ENCODE results near the gene TLE3.
A peak's percentile ranks its signal among the peaks of the same experiment; 100 is the strongest.

Gene TLE3

DNA sequence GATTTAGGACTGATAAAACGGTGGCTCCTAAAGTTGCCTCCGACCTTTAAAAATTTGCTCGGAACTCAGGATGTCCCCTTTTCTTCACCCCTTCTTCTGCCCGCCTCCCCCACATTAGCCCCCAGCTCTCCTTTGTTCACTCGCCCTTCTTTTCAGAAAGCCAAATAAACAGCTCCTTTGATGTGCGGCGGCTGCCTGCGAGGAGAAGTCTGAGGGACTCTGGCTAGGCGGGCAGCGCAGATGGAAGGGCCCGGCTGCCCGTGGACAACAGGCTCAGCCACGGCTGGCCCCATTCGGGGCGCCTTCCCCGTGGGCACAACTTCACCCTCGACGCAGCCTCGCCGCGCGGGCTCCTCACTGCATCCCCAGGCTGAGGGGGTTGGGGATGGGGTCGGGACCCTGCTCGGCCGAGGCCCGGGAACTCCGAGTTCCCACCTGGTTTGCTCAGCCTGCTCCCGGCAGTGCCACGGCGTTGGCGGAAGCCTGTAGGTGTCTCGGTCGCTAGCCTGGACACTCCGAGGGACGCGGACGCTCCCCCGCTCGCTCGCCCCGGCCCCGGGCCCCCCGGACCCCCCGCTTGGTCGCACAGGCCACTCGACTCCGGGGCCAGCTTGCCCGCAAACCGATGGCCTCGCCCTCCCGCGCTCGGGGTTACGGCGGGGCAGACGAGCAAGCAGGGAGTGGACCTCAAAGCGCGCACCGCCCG, 897 bp upstream of the TLE3 start:
- DNase-seq: peak; percentile 21 to 35

DNA sequence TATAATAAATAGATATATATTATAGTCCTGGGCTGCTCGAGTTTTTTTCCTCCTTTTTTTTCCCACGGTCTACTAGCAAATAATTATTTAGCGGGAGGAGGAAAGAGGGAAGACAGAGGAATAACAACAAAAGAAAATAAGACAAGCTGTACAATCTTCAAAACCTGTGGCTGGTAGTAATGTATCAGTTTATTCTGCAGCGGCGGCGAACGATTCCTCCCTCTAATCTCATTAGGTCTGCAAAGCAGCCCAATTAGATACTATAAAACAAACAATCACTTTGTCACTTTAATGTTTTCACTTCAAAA, 390 bp upstream of the TLE3 start:
- peak in 1 of 2 donors; percentile 24 for DNase-seq

DNA sequence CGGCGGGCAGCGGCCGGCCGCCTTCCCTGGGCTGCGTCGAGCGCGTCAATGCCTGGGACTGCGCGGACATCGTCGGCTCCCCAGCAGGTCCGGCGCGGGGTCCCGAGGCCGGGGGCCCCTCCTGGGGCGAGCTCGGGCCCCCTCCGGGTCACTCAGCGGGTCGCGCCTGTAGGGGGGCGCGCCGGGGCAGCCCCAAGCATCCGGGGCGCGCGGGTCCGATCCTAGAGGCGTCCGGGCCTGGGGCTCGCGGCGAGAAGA, 725 bp downstream of the TLE3 start:
- no peak for DNase-seq

DNA sequence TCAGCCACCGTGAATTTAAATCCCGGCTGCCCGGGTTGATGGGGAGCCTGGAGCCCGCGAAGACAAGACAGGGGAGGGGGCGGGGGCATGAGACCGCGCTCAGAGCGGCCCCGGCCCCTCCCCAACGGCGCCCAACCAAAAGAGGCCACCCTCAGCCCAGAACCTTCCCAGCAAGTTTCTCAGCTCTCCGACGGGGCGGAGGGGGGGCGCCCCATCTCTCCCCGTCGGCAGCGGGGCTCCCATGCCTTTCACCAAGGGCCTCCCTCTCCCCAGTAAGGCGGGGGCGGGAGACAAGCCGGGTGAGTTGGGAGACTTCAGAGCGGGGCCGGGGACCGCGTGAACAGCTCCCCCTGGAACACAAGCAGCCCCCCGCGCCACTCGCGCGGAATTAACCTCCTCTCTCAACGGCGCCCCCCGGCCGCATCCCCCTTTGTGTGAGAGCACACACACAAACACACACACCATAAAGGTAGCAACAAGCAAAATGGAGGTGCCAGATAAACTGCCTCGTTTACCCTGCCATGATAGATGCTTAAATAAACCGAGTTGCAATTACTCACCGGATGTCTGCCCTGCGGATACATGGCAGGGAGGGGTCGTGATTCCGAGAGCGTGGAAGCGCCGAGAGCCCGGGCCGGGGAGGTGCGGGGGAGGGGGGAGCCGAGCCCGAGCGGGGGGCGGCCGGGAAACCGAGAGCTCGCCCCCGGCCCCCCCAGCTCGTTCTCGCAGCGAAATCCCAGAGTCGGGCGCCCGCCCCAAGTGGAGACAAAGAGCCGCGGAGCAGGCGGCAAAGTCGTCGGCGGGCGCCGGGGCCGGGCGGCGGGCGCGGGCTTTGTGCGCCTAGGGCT, 1.3 kb downstream of the TLE3 start:
- peak; percentile 64 for DNase-seq

DNA sequence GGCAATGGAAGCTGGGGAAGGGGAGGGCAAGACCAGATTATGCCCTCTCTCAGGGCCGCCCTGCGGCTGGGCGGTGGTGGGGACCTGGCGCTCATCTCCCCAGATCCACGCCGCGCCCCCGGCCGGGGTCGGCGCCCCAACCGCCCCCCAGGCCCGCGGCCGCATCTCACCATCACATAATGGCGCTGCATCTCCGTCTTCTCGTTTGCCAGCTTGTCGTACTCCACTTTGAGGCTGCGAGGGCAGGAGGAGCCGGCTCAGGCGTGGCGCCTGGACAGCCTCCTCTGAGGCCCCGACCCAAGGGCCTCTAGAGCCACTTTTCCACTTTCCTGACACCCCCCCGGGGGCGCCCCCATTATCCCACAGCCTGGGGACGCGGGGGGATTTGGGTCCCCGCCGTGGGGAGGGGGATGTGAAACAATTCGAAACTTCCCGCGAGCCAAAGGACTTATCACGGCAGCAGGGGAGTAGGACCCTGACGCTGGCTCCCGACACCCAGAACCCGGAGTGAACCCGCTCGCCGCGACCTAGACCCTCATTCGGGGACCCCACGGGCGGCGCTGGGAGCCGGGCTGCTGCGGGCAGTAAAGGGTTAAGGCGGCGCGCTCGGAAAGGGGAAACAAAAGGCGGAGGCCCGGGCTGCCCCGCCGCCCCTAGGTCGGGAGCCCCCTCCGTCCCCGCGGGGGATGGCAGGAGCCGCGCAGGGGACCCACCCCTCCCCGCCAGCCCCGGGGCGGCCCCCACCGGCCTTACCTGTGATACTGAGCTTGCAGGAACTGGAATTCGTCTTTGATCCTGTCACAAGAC, 2.1 kb downstream of the TLE3 start:
- peak; percentile 38 to 43 for DNase-seq

DNA sequence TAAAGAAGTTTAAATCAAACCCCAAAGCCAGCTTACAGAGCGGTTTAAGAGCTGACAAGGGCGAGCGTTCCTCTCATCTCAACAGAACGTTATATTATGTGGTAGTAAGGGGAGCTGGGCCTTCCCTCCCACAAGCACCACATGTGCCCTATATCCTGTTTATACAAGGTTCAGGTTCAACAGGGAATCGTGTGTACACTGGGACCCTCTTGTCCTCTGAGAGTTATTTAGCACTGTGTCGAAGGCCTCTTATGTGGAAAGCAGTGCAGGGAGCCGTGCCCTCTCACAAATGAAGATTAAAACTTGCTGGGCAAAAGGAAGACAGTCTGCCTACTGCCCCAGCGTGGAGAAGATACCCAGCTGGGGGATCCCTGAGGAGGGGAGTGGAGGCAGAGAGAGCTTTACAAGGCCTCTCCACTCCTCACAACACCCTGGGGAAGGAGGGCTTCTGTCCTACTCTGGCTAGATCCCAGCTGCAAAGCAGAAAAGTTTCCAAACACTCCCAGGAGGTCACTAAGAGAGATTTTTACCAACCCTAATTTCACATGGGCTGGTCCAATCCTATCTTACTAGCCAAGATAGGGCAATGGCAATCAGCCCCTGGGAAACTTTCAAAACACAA, 2.9 kb downstream of the TLE3 start:
- DNase-seq: peak in 1 of 2 donors; percentile 9

DNA sequence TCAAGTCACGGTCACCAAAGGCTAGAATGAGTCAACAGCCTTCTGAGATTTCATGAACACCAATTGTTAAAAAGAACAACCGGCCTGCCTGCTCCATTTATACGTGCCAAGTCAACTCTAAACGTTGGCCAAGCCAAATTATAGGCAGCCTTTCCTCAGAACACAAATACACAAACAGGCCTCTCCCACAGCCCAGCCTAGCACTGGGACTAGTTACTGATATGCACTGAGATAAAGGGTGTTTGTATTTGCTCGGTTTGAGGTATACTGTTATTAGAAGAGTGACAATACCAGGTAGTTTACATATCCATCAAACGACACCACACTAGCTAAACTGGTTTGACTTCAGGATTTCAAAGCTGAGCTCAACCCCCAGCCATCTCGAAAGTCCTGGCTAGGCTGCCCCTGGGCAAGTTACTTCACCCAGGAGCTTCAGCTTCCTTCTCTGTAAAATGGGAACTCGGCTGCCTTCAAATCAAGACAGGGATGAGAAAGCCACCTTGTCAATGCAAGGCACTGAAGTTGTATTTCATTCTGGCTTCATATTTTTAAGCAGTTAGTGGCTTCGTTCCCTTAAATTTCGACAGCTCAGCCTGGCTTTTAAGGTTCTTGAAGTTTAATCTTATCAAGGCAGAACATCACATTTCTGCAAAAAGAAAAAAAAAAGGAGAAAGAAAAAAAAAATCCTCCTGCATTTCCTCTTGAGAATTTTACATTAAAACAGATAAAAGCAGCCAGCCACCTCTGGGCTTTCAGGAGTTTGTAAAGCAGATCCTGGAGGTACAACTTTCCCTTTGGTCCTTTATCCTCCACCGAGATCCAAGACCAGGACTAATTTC, 4.0 kb downstream of the TLE3 start:
- DNase-seq: no peak

DNA sequence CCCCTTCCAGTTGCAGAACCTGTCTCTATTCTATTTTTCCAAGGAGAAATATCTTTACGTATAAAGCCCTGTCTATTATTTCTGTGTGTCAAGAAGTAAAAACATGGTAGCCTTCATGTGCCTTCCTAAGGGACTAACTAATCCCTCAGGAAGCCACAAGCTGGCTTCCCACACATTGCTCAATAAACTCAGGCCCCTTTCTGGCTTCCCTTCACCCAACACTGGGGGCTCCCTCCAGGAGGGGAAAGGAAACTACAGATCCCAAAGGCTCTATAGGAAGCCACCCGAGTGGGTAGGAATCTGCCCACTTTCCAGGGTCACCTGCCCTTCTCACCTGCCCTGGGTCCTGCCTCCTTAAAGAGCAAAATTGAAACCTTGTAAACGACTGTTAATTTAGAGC, 4.6 kb downstream of the TLE3 start:
- no peak for DNase-seq

DNA sequence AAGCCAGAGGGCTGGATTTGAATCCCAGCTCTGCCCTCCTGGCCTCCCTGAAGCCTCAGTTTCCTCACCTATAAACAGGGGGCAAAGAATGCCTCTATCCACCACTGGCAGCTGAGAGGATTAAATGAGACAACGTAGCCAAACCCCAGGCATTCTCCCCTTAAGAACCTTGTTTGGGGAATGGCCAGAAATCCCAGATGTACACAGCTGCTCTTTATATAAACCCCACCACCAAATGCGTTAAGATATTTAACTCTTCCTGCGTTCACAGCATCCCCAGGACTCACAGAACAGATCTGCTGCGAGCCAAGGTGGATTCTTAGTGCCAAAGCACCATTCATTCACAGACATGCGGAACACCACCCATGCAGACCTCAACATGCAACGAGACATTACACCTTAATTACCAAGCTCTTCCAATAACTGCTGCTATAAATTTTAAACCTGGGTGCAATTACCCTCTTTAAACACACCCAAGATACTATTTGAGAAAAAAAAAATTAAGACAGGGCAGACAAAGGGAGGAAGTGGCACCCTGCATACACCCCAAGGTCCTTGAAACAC, 5.2 kb downstream of the TLE3 start:
- no peak for DNase-seq

DNA sequence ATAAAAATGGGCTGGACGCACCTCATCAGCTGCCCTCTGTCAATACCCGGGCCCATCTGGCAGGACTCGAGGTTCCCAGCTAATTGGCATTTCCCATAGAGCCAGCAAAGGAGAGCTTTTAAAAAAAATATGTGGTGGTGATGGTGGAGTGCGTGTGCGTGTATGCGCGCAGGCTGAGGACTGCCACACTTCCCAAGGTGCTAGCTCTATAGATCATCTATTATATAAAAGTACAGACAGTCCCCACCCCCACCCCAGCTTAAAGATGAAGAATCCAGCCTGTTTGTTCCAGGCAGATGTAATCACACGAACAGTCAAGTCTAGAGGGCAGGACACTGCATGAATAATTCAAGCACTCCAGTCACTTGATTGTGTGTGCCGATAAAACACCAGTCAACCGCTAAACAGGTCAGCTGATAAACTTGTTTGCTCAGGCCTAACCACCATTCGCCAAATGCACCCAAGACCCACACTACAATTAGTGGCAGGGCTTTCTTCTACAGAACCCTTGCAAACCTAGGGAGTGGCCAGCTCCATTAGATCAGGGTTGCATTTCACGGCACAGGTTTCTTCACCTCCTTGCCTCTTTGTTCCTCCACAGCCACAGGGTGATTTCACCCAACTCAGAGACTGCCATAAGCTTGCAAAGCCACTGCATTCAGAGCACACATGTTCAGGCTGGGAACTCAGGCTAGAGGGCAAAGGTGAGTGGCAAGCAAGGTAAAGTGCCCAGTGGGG, 5.8 kb downstream of the TLE3 start:
- DNase-seq: no peak

DNA sequence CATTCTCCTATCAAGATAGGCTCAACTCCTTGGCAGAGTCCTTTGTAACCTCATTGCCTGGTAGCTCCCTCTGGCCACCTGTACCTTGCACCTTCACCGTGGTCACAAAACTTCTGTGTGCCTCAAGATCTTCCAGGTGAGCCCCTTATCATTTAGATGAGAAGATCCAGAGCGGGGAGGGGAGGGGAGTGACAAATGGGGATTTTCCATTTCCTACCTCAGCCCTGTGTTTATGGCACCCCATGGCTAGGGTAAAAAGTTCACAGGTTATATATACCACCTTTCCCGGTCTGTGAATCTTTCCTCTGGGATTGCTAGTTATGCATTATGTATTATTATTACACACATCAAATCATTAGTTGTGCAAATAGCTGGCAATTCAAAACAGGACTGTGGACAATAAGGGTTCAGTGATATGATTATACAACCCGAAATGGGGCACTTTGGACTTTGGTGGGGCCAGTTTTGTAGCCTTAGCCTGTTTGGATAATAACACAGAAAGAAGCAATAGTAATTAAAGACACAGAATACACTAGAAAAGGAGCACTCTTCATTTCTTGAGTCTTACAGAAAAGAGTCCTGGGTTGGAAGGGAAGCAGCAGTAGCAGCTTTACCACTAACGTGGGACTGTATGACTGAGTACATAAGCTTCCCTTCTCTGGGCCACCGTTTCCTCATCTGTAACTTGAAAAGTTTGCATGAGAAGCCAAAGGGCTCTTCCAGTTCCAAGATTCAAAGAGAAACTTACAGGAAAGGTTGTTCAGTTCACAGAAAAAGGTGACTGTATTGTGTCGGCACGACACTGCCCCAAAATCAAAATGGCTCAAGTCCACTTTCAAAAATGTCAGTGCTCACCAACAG, 7.1 kb downstream of the TLE3 start:
- DNase-seq: no peak

DNA sequence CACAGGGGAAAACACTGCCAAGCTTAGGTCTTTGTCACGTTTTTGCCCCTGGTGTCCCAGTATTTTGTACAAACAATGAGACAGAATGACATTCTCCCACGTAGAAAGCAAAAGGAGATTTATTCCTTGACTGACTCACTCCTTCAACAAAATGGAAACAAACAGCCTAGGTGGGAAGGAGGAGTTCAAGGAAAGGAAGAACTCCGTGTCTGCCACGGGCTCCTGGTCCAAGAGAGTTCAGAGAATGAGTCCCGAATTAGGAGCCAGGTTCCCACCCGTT, 8.1 kb downstream of the TLE3 start:
- DNase-seq: no peak

DNA sequence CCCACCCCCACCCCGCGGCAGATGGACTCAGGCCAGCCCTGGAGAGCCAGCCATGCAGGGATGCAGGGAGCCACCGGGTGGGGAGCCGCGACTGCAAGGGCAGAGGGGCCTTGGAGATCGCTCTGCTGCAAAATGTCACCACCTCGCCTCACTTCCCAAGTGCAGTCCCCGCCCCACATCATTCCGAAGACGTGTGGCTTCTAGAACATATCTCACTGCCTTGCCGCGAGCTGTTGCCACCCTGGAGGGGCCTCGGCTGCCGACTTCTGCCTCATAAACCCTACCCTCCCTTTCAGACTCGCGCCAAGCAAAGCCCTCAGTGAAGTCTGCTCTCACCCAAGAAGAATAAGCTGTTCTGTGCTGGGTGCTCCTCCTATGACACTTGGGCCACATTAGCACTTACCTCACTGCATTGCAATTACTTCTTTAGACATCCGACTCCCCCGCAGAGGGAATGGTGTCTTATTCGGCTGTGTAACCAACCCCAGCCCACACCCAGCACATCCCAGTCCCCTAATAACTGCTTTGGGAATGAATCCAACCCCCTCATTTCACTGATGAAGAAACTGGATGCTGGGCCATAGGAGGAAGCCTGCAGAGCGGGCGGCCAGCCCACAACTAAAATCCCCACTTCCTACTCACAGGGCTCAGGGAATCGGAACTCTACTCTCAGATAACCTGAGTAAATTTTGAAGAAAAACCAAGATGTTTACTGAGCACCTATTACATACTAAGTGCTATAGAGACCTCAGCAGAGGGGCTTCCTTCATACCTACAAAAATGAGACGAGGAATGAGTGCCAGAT, 8.6 kb downstream of the TLE3 start:
- DNase-seq: no peak

DNA sequence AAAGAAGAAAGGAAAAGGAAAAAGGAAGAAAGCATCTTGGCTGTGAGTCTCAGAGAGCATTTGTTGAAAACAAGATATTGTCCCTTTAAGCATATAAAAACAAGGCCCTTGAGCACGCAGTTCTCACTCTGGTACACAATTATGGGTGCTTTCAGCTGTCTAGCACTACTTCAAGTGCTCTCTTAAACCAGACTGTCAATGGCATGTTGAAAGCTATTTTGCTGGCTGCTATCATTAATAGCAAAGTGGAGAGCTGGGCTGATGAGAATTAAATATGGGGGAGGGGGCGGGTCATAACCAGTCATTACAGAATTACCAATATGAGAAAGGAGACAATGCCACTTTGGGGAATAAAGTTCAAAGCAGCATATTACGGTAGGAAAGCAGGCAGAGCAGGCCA, 9.3 kb downstream of the TLE3 start:
- DNase-seq: no peak

DNA sequence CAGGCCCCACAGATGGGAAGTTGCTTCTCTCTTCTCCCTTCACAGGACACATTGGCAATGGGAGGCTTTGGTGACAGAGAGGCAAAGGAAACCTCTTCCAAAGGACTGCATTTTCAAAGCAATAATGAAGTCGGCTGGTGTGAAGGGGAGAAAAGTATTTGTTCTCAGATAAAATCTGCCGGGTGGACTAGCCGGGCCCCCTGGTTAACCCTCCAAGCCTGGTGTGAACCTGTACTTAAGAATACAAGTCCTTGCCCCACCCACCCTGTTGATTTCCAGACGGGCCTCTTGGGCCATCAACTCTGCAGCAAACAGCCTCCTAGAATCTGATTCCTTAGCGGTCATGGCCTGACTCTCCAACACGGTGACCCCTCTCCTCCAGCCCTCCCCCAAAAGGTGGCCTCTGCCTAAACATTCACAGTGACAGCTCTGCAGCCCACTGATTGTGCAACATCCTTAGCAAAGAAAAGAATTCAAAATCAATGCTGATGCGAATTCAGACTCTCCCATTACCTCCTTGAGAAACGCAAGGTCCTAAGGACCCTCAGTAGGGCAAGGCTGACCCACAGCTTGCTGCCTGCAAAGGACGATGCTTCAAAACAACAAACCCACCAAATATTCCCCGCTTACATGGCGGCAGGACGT, 9.9 kb downstream of the TLE3 start:
- DNase-seq: no peak

DNA sequence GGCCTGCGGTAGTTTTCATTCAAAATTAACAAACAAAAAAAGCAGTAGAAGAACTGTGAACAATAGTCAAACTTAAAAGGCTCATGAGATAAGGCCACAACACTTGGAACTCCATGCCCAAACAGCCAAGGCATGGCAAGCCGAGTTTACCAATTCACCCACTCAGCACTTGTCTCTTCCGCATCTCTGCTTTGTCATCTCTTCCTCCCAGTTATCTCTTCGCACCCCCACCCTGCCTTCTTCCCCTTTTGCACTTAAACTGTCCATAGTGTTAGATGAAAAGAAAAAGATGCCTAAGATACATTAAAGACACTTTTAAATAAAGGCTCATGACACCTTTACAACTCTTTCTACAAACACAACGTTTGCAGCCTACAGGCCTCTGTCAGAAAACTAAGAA, 11.1 kb downstream of the TLE3 start:
- DNase-seq: no peak

DNA sequence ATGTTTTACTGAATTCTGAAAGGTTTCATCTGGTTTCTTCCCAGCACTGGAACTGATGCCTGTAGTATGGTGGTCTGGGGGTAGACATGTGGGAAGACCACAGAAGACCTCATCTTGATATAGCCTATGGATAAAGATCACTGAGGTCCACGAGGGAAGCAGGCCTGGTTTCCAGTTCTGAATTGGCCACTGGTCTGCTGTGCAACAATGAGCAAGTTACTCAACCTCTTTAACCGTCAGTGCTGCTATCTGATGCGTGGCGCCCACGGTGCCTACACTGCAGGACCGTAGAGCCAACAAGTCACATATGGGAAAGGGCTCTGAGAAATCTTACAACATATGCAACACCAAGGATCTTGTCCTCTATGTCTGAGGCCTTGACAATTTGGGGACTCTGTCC, 13.3 kb downstream of the TLE3 start:
- DNase-seq: no peak

DNA sequence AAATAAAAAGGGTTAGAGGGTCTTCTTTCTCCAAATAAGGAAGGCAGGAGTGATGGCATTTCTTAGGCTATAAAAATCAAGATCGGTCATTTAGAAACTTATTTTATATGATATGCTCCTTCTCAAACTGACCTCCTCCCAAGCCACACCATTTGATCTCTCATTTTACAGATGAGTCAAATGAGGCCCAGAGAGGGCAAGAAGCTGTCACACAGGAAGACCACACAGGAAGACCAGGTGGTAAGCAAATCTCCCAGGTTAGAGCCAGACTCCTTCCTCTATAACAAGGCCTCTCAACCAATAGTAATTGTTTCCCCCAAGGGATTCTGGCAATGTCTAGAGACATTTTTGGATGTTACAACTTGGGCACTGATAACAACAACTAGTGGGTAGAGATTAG, 13.8 kb downstream of the TLE3 start:
- DNase-seq: no peak

DNA sequence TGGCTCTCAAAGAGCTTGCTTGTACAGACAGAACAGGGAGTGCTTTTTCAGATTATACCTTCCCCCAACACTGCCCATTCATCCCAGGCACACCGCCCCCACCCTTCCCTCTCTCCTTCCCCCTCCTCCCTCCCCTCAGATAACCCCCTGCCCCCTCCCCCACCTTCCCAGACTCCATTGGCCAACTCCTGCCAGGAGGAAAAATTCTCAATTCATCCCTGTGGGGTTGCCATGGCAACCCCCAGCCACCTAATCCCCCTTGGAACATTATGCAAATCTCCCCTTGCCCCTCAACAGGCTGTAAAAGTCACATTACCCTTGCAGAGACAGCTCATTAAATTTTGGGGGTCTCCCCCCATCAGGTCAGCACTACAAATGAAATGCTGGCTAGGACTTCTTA, 14.3 kb downstream of the TLE3 start:
- DNase-seq: no peak

Measured in activated CD4-positive, alpha-beta T cell treated with anti-CD3 and anti-CD28 coated beads for 4 hours (primary cell).